Measurements from ENCODE around the gene PNPLA6.

PNPLA6 gene

DNA sequence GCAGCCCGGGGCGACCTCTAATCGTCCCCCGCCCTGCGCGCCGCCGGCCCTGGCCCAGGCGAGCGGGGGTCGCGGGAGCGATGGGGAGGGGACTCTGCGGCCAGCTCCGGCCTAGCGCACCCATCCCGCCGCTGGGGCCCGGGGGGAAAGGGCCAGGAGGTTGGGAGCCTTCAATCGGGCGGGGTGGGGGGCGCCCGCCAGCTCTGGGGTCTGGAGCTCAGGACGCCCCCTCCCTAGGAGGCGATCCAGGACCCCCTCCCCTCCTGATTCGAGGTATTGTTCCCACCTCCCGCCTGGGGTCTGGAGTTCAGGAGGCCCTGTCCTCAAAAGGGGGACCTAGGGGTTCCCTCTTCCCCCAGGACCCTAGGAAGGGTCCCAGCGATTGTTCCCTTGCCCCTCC, 19.2 kb upstream of the PNPLA6 start:
- no peak for DNase-seq

DNA sequence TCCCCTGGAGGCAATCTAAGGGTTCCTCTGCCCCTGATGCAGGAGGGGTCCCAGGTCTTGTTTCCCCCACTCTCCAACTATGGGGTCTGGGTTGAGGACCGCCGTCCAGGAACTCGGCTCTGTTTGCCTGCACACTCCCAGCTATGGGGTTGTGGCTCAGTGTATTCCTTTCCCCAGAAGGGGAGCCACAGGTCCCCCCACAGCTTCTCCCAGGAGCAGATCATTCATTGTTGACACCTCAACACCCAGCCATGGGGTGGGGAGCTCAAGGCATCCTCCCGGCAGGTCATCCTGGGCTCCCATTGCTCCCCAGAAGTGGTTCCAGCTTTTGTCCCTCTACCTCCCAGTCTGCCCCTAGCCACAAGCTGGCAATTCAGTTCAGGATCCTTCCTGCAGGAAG, 18.6 kb upstream of the PNPLA6 start:
- DNase-seq = no peak

DNA sequence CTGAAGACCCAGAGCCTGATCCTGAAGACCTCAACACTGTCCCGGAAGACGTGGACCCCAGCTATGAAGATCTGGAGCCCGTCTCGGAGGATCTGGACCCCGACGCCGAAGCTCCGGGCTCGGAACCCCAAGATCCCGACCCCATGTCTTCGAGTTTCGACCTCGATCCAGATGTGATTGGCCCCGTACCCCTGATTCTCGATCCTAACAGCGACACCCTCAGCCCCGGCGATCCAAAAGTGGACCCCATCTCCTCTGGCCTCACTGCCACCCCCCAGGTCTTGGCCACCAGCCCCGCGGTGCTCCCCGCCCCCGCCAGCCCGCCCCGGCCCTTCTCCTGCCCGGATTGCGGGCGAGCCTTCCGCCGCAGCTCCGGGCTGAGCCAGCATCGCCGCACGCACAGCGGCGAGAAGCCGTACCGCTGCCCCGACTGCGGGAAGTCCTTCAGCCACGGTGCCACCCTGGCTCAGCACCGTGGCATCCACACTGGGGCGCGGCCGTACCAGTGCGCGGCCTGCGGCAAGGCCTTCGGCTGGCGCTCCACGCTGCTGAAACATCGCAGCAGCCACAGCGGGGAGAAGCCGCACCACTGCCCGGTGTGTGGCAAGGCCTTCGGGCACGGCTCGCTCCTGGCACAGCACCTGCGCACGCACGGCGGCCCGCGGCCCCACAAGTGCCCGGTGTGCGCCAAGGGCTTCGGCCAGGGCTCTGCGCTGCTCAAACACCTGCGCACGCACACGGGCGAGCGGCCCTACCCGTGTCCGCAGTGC, 16.0 kb upstream of the PNPLA6 start:
- no peak for DNase-seq

DNA sequence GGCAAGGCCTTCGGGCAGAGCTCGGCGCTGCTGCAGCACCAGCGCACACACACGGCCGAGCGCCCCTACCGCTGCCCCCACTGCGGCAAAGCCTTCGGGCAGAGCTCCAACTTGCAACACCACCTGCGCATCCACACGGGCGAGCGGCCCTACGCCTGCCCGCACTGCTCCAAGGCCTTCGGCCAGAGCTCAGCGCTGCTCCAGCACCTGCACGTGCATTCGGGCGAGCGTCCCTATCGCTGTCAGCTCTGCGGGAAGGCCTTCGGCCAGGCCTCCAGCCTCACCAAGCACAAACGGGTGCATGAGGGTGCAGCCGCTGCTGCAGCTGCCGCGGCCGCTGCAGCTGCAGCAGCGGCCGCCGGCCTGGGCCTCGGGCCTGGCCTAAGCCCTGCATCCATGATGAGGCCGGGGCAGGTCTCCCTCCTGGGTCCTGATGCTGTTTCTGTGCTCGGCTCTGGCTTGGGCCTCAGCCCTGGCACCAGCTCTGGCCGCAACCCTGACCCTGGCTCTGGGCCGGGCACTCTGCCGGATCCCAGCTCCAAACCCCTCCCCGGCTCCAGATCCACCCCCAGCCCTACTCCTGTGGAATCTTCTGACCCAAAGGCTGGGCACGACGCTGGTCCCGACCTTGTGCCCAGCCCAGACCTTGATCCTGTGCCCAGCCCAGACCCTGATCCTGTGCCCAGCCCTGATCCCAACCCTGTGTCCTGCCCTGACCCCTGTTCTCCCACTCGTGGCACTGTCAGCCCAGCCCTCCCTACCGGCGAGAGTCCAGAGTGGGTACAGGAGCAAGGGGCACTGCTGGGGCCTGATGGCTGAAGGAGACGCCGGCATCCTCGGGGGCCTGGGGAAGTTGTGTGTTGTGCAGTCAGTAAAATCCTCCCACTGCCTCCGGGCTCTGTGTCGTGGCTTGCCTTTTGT, 15.1 kb upstream of the PNPLA6 start:
- no peak for DNase-seq

DNA sequence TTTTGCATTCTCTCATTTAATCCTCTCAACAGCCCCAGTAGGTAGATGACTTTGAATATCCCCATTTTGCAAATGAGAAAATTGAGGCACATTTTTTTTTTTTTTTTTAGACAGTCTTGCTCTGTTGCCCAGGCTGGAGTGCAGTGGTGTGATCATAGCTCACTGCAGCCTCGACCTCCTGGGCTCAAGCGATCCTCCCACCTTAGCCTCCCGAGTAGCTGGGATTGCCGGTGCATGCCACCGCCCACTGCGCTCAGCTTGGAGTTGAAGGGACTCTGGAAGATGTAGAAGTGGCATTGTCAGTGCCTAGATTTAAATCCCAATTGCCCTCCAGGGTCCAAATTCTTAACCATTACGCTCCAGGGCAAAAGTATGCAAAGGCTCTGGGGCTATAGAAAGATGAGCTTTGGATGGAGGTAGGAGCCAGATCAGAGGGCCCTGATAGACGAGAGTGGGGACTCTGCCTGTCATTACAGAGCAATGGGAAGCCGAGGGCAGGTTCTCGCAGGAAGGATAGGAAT, 13.9 kb upstream of the PNPLA6 start:
- no peak for DNase-seq

DNA sequence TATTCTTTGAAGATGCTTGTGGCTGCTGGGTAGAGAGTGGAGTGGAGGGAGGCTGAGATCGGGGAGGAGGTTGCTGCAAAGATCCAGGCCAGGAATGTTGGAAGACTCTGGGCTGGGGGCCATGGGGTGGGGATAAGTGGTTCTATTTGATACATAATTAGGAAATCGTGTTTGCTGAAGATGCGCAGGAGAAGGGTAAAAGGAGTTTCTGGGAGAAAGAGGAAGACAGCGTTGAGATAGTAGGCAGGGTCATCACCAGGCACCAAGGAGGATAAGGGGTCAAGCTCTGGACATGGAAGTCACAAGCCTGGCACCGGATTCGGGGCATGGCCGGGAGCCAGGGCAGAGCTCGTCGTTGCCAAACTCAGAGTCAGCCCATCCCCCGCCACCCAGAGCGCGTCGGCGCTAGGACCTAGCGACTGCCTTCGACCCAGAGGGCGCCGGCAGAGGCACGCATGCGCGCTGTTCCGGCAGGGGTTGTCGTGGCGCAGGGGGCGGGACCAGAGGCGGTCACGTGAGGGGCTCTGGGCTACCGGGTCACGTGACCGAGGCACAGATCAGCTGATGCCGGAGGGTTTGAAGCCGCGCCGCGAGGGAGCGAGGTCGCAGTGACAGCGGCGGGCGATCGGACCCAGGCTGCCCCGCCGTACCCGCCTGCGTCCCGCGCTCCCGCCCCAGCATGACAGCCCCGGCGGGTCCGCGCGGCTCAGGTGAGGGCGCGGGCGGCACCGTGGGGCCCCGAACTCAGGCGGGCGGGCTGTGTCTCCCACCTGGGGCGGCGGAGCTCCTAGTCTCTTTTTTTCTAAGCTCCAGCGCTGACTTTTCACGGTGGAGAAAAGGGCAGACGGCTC, 13.2 kb upstream of the PNPLA6 start, which contains the start of gene MCOLN1:
Gene MCOLN1 (plus strand): TSS at position 553 of the 851 bp plus-strand sequence. CDS start 127 bp downstream, at position 680.
- peak; percentile 100 for DNase-seq

DNA sequence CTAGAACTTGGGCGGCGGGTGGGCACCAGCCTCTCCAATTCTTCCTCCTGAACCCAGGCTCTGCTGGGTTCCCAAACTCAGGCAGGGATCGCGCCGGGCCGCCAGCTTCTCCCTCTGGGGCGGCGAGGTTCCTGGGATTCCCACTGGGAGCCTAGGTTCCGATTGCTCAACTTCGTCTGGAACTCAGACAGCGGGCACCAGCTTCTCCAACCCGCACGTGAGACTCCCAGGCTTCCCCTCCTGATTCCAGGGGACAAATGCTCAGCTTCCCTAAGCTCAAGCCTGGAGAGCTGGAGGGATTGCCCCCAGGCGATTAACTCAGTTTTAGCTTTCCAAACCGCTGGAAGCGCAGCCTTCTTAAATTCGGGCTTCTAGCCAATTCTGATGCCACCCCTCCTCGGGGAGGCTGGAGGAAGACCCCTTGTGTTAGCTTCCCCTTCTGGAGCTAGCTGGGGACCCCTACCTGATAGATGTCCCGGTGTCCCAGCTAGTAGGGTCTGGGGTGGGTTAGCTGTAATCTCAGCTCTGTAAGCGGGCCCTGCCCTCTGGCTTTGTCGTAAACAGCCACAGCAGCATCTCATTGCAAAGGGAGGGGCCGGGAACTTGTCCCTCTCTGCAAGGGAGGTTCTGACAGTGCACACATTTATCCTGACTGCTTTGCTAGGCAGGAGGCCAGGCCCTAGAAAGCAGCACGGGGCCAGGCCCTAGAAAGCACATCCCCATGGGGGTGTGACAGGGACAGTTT, 12.4 kb upstream of the PNPLA6 start:
- DNase-seq = no peak

DNA sequence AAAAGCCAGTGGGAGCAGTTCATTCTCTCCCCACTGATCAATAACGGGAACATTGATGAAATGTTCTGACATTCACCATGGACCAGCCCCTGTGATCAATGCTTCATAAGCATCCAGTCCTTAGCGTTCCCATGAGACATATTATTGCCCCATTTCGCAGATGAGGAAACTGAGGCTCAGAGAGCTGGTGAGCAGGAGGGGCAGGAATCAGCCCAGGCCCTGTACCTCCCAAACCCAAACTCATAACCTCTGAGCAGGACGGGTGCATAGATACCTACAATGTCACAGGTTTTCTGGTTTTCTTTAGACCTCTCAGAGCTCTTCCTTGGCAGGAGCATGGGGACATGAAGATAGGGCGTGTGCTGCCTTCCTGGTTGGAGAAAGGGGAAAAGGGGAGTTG, 11.0 kb upstream of the PNPLA6 start:
- no peak for DNase-seq

DNA sequence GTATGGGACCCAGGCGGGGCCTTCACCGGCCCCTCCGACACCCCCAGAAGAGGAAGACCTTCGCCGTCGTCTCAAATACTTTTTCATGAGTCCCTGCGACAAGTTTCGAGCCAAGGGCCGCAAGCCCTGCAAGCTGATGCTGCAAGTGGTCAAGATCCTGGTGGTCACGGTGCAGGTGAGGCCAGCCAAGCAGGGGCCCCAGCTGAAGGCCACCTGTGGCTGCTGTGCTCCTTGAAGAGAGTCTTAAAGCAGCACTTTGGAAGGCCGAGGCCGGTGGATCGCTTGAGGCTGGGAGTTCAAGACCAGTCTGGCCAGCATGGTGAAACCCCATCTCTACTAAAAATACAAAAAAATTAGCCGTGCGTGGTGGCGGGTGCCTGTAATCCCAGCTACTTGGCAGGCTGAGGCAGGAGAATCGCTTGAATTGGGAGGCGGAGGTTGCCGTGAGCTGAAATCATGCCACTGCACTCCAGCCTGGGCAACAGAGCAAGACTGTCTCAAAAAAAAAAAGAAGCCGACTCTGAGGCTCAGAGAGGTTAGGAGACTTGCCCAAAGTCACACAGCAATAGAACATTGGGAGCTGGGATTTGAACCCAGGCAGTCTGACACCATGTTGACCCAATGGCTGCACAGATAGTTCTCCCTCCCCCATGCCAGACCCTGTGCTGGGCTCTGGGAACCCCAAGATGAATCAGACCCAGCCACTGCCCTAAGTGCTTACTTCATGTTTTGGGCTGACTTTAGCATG, 10.4 kb upstream of the PNPLA6 start:
- no peak for DNase-seq

DNA sequence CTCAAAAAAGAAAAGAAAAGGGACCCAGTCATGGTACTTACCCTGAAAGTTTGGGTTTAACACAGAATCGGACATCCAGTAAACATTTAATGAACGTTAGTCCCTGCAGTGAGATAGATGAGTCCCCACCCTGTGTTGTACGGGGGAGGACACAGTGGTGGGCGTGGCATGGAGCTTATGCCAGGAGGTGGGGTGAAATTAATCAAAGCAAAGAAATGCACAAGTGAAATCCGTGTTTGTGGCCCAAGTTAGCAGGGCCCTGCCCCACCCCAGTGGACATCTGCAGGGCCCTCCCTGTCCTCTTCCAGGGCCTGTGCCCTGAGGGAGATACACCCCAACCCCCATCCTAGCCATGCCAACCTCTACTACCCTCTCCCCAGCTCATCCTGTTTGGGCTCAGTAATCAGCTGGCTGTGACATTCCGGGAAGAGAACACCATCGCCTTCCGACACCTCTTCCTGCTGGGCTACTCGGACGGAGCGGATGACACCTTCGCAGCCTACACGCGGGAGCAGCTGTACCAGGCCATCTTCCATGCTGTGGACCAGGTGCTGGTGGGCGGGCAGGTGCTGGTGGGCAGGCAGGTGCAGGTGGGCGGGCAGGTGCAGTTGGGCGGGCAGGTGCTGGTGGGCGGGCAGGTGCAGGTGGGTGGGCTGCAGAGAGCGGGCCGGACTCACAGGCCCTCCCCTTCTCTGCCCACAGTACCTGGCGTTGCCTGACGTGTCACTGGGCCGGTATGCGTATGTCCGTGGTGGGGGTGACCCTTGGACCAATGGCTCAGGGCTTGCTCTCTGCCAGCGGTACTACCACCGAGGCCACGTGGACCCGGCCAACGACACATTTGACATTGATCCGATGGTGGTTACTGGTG, 9.2 kb upstream of the PNPLA6 start:
- DNase-seq = no peak

DNA sequence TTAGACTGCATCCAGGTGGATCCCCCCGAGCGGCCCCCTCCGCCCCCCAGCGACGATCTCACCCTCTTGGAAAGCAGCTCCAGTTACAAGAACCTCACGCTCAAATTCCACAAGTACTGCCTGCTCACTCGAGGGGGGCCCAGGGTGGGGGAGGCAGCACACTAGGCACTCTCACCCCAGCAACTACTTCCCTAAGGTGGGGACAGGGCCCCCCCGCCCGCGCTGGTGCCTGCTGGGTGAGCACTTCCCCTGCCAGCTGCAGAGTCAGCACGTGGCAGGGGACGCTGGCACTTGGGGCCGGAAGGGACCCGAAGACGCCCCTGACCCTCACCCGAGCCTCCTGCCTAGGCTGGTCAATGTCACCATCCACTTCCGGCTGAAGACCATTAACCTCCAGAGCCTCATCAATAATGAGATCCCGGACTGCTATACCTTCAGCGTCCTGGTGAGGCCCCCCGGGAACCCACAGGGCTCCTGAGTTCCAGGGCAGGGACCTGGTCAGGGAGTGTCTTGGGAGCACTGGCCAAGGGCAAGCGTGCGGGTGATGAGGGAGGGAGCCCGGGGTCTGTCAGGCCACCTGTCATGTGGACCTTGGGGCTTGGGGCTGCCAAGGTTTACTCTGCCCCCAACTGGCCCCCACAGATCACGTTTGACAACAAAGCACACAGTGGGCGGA, 7.9 kb upstream of the PNPLA6 start:
- DNase-seq = no peak

DNA sequence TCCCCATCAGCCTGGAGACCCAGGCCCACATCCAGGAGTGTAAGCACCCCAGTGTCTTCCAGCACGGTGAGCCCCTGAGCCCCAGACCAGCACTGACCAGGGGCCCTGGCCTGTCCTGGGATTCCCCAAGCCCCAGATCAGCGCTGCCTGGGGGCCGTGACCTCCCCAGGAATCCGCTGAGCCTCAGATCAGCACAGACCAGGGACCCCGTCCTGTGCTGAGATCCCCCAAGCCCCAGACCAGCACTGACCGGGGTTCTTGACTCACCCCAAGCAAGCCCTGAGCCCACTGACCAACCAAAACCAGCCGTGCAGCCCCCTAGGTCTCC, 7.4 kb upstream of the PNPLA6 start:
- no peak for DNase-seq

DNA sequence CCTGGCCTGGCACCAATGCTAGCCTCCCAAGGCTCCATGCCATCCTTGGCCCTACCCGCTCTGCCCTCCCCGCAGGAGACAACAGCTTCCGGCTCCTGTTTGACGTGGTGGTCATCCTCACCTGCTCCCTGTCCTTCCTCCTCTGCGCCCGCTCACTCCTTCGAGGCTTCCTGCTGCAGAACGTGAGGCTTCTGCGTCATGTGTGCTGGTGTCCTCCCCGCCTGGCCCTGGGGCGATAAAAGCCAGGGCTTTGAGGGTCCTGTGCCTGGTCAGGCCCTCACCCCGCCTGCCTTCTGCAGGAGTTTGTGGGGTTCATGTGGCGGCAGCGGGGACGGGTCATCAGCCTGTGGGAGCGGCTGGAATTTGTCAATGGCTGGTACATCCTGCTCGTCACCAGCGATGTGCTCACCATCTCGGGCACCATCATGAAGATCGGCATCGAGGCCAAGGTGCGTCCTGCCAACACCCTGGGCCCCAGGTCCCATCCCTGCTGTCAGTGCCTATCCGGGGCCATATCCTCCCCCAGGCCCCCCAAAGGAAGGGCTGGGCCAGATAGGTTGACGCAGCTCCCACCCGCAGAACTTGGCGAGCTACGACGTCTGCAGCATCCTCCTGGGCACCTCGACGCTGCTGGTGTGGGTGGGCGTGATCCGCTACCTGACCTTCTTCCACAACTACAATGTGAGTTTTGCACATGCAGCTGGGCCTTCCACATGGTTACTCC, 6.8 kb upstream of the PNPLA6 start:
- DNase-seq = no peak

DNA sequence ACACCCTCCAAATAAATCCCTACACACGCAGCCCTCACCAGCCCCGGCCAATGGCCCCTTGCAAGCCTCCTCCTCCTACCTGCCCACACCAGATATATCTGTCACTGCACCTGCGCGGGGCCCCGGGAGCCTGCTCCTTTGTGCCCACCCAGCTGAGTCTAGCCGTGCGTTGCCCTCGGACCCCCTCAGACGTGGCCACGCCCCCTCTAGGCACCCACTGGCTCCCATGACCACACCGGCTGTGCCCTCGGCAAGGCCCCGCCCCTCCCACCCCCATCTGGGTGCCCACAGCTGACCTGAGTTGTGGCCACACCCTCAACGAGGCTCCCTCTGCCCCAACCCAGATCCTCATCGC, 6.3 kb upstream of the PNPLA6 start:
- no peak for DNase-seq

DNA sequence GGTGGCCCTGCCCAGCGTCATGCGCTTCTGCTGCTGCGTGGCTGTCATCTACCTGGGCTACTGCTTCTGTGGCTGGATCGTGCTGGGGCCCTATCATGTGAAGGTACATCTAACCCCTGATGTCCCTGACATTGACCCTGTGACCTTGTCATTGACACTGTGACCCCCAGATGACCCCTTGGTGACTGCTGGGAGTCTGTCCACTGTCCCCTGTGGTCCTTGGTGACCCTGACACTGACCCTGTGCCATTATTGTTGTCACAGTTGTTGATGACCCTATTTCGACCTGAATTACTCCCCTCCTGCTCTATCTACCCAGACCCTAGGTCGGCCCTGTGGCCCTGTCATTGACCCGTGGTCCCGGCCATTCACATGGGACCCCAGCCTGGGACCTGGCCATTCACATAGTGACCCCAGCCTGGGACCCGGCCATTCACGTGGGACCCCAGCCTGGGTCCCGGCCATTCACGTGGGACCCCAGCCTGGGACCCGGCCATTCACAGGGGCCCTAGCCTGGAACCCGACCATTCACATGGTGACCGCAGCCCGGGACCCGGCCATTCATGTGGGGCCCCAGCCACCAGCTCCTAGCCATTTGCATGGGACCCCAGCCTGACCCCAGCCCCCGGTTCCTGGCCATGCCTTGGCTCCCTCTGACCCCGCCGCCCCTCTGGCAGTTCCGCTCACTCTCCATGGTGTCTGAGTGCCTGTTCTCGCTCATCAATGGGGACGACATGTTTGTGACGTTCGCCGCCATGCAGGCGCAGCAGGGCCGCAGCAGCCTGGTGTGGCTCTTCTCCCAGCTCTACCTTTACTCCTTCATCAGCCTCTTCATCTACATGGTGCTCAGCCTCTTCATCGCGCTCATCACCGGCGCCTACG, 5.7 kb upstream of the PNPLA6 start:
- DNase-seq = no peak

DNA sequence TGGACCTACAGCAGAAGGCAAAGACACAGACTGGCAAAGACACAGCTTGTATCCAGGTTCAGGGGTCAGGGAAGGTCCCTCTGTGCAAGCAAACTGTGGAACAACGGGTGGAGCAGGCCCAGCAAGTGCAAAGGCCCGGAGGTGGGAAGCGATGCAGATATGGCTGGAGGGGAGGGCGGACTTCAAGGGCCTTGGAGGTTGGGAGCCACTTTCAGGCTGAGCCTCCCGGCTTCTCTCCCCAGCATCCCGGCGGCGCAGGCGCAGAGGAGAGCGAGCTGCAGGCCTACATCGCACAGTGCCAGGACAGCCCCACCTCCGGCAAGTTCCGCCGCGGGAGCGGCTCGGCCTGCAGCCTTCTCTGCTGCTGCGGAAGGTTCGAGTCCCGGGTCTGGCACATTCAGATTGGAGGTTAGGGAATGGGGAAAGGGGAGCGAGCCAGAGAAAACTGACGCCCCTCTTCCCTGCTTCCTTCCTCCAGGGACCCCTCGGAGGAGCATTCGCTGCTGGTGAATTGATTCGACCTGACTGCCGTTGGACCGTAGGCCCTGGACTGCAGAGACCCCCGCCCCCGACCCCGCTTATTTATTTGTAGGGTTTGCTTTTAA, 2.1 kb upstream of the PNPLA6 start:
- DNase-seq = peak; percentile 61

DNA sequence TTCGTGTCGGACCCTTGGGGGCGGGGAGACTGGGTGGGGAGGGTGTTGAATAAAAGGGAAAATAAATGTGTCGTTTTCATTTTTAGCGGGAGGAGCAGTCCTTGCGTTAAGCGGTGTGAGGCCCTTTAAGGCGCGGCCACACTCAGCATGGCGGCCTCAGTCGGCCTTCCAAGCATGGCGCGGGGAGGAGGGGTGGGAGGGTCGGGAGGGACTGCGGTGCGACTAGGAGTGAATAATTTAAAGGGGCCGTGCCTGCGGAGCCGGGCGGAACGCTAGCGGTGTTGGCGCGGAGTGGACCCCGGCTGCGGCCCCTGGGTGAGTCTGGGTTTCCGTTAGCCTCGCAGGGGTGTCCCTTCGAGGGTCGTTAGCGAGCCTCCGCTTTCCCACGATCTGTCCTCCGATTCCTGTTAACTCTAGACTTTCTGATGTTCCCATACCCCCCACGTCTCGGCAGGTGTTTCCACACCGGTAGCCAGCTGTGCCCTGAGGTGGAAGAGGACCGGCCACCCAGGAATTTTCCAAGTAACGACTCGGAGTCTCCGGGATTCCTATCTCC, 1.5 kb upstream of the PNPLA6 start:
- peak; percentile 88 for DNase-seq

Measured in activated CD8-positive, alpha-beta memory T cell treated with anti-CD3 and anti-CD28 coated beads, Interleukin-2, amount 50 U/mL, for 48 hours (primary cell).